Vagina (tissue), 2 donors: ENCODE results near the gene FBXO10. TPM values are rescaled to one million over a fixed set of nuclear protein-coding genes. Genes with fewer than 3 reads are reported as not detected.

Source experiments
- DNase-seq, 2 donors: peaks; one replicate each; pipeline ENCODE4 v3.0.0-alpha.2; 2017; ENCODE audit errors: extremely low spot score in 2 of 2
- H3K27ac ChIP-seq: fragments of 200-600 bp; sonication (generic); one replicate; pipeline ENCODE4 v1.5.1; 2019
- H3K27me3 ChIP-seq: fragments of 200-600 bp; sonication (generic); one replicate; pipeline ENCODE4 v1.5.1; 2019
- H3K36me3 ChIP-seq, 2 donors: fragments of 200-600 bp; sonication (generic); one replicate each; pipeline ENCODE4 v1.5.1; 2017 to 2019
- H3K4me1 ChIP-seq: fragments of 200-600 bp; sonication (generic); one replicate; pipeline ENCODE4 v1.5.1; 2019
- H3K4me3 ChIP-seq, 2 donors: fragments of 200-600 bp; sonication (generic); 1 replicate in 1 of 2; 2 replicates in 1 of 2; pipeline ENCODE4 v1.5.1; 2016 to 2019
- H3K9me3 ChIP-seq: fragments of 200-600 bp; sonication (generic); one replicate; pipeline ENCODE4 v1.5.1; 2019
- POLR2A ChIP-seq, 2 donors: fragments of 450-650 bp; IDR thresholded peaks; one replicate each; pipeline ENCODE4 v1.6.1; 2017; ENCODE audit warnings: antibody characterized with exemption in 2 of 2, mild to moderate bottlenecking in 2 of 2, moderate library complexity in 2 of 2
- POLR2AphosphoS5 ChIP-seq, 2 donors: sonication (generic); formaldehyde crosslinking; IDR thresholded peaks; one replicate each; pipeline ENCODE4 v1.9.0; 2017; ENCODE audit warnings: antibody characterized with exemption in 2 of 2, mild to moderate bottlenecking in 2 of 2, low read depth in 1 of 2; ENCODE audit not compliant: insufficient read depth in 1 of 2
- intact Hi-C: fragments of 100-400 bp; cut with DNase I; formaldehyde crosslinking; loops from one replicate; pipeline ENCODE4 v1.15.1; 2023
- total RNA-seq: library from RNA; depleted of rRNA; stranded (reverse); fragments of >200 nt; gene quantifications from one replicate; pipeline ENCODE4 v1.2.3, GENCODE V29; 2016
- TF ChIP-seq, protein P1 (sequence below), 3 experiments: fragments of 450-650 bp in 2 of 3; fragments of 200-600 bp in 1 of 3; sonication (generic) in 1 of 3; IDR thresholded peaks; one replicate each; pipeline ENCODE4 v1.5.1; 2017 to 2019; ENCODE audit warnings: antibody characterized with exemption in 3 of 3, mild to moderate bottlenecking in 2 of 3, moderate library complexity in 2 of 3

FBXO10 gene
- total RNA-seq, 1 donor from 2014 or later: 14.0 TPM

DNA sequence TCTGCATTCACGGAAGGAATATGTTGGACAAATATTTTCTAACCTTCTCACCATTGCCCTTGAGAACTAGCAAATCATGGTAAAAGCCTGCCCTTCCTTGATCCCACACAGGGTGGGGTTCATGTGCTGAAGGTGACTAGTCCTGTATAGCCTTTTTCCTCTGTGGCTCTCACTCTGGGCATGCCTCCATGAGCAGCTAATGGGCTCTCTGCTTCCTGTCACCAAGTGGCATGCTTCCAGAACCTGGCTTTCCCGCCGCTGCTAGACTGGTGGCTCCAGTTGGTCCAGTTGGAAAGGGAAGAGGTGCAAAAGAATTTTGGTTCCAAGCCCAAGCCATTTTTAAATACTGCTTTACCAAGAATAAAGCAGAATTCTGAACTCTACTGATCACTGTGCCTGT lies 35.5 kb downstream of the FBXO10 start:
- no peak for DNase-seq
- TF ChIP-seq POLR2A (IDR thresholded peaks at IDR 0.05): no peak
- TF ChIP-seq, protein P1, sequence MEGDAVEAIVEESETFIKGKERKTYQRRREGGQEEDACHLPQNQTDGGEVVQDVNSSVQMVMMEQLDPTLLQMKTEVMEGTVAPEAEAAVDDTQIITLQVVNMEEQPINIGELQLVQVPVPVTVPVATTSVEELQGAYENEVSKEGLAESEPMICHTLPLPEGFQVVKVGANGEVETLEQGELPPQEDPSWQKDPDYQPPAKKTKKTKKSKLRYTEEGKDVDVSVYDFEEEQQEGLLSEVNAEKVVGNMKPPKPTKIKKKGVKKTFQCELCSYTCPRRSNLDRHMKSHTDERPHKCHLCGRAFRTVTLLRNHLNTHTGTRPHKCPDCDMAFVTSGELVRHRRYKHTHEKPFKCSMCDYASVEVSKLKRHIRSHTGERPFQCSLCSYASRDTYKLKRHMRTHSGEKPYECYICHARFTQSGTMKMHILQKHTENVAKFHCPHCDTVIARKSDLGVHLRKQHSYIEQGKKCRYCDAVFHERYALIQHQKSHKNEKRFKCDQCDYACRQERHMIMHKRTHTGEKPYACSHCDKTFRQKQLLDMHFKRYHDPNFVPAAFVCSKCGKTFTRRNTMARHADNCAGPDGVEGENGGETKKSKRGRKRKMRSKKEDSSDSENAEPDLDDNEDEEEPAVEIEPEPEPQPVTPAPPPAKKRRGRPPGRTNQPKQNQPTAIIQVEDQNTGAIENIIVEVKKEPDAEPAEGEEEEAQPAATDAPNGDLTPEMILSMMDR (IDR thresholded peaks at IDR 0.05): no peak

GRCh38 chr9:37539634-37540033 lies 36.5 kb downstream of the FBXO10 start:
- Histone ChIP-seq H3K4me1 (peaks cover 10% of the 10 kb centered on the region), H3K9me3 (no peaks in the 10 kb centered on the region), H3K27ac (no peak overlapping the region), H3K27me3 (no peaks in the 10 kb centered on the region), H3K4me3 (no peak overlapping the region), H3K36me3 (peaks cover 0 to 8% of the 10 kb centered on the region in 2 donors)
- intact Hi-C loops: no loop called here
- DNase-seq: no peak
- TF ChIP-seq POLR2AphosphoS5 (IDR thresholded peaks at IDR 0.05; ENCODE audit: insufficient read depth in 1 of 2, low read depth in 1 of 2): no peak
- TF ChIP-seq POLR2A (IDR thresholded peaks at IDR 0.05): no peak
- TF ChIP-seq, protein P1 (IDR thresholded peaks at IDR 0.05): no peak

More for the DNA sequence above, 35.5 kb downstream of the FBXO10 start:
- H3K4me3 ChIP-seq: no peak overlapping the region
- intact Hi-C loops: no loop called here
- H3K27me3 ChIP-seq: no peaks in the 10 kb centered on the region
- peaks cover 0 to 6% of the 10 kb centered on the region in 2 donors for H3K36me3 ChIP-seq
- no peak overlapping the region for H3K27ac ChIP-seq
- H3K9me3 ChIP-seq: no peaks in the 10 kb centered on the region
- peaks cover 10% of the 10 kb centered on the region for H3K4me1 ChIP-seq

- Histone ChIP-seq H3K4me3 (no peak overlapping the region), H3K27me3 (no peaks in the 10 kb centered on the region), H3K4me1 (peaks cover 10% of the 10 kb centered on the region), H3K27ac (no peak overlapping the region), H3K9me3 (no peaks in the 10 kb centered on the region), H3K36me3 (peaks cover 0 to 8% of the 10 kb centered on the region in 2 donors)
- DNase-seq: no peak
- TF ChIP-seq POLR2A (IDR thresholded peaks at IDR 0.05): no peak
- no peak for TF ChIP-seq POLR2AphosphoS5 (IDR thresholded peaks at IDR 0.05; ENCODE audit: insufficient read depth in 1 of 2, low read depth in 1 of 2)
- TF ChIP-seq, protein P1 (IDR thresholded peaks at IDR 0.05): no peak
- intact Hi-C loops: no loop called here
Observed at GRCh38 chr9:37538099-37538498, 38.1 kb downstream of the FBXO10 start.

DNA sequence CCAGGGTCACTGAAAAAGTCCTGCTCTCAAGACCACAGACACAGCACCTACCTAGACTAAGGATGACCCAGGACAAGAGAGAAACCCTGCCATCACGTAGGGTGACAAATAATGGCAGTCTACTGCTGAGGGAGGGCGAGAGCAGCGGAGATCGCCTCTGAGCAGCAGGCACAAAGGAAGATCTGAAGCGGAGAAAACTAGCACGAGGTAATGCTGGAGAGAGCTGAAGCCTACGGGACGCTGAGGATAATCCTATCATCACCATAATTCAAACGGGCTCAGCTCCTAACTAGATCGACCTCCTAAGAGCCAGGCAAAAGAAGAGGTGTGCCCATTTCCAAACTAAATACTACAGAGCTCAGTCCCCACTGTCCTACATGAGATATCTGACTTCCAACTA lies 41.3 kb downstream of the FBXO10 start:
- no peak for DNase-seq
- H3K4me3 ChIP-seq: no peak overlapping the region
- H3K4me1 ChIP-seq: no peaks in the 10 kb centered on the region
- TF ChIP-seq, protein P1 (IDR thresholded peaks at IDR 0.05): no peak
- no peak for TF ChIP-seq POLR2AphosphoS5 (IDR thresholded peaks at IDR 0.05; ENCODE audit: insufficient read depth in 1 of 2, low read depth in 1 of 2)
- TF ChIP-seq POLR2A (IDR thresholded peaks at IDR 0.05): no peak
- peaks cover 0 to 8% of the 10 kb centered on the region in 2 donors for H3K36me3 ChIP-seq
- intact Hi-C loops: no loop called here
- no peaks in the 10 kb centered on the region for H3K27me3 ChIP-seq
- no peaks in the 10 kb centered on the region for H3K9me3 ChIP-seq
- H3K27ac ChIP-seq: no peak overlapping the region

GRCh38 chr9:37534412-37534811 lies 41.8 kb downstream of the FBXO10 start:
- H3K9me3 ChIP-seq: no peaks in the 10 kb centered on the region
- TF ChIP-seq, protein P1 (IDR thresholded peaks at IDR 0.05): no peak
- TF ChIP-seq POLR2A (IDR thresholded peaks at IDR 0.05) (no peak), POLR2AphosphoS5 (IDR thresholded peaks at IDR 0.05; ENCODE audit: insufficient read depth in 1 of 2, low read depth in 1 of 2) (no peak)
- no peak overlapping the region for H3K4me3 ChIP-seq
- DNase-seq: no peak
- H3K4me1 ChIP-seq: no peaks in the 10 kb centered on the region
- intact Hi-C loops: no loop called here
- H3K27ac ChIP-seq: no peak overlapping the region
- no peaks in the 10 kb centered on the region for H3K27me3 ChIP-seq
- peaks cover 0 to 8% of the 10 kb centered on the region in 2 donors for H3K36me3 ChIP-seq
